Psoas muscle (tissue), 8 donors: Measurements from ENCODE around the gene ATRNL1. TPM values are rescaled to one million over a fixed set of nuclear protein-coding genes. Genes with fewer than 3 reads are reported as not detected.

Experiments used
- ATAC-seq, 4 donors: fragments of 200-7000 bp; cut with Tn5 transposase; one replicate each; pipeline ENCODE4 v1.9.1; 2020; ENCODE audit warnings: moderate library complexity in 3 of 4, mild to moderate bottlenecking in 2 of 4
- DNase-seq, 2 donors: peaks; one replicate each; pipeline ENCODE4 v3.0.0-alpha.2; 2020
- H3K27ac ChIP-seq: fragments of 200-600 bp; one replicate; pipeline ENCODE4 v1.8.0; 2022
- H3K27me3 ChIP-seq, 3 donors: fragments of 200-600 bp in 1 of 3; one replicate each; pipeline versions ENCODE4 v1.6.1 to v1.8.0; 2013 to 2022; ENCODE audit warnings: low read length in 2 of 3, mild to moderate bottlenecking in 2 of 3, moderate library complexity in 1 of 3; ENCODE audit not compliant: insufficient read depth in 3 of 3
- H3K36me3 ChIP-seq, 2 donors: fragments of 200-600 bp in 1 of 2; one replicate each; pipeline versions ENCODE4 v1.6.1 to v1.8.0; 2013 to 2022; ENCODE audit warnings: low read depth in 1 of 2, mild to moderate bottlenecking in 1 of 2, moderate library complexity in 1 of 2; ENCODE audit not compliant: insufficient read depth in 1 of 2
- H3K4me1 ChIP-seq: fragments of 200-600 bp; one replicate; pipeline ENCODE4 v1.8.0; 2022
- H3K4me3 ChIP-seq: fragments of 200-600 bp; one replicate; pipeline ENCODE4 v1.8.0; 2022; ENCODE audit warnings: mild to moderate bottlenecking
- H3K9me3 ChIP-seq: fragments of 200-600 bp; one replicate; pipeline ENCODE4 v1.8.0; 2022
- WGBS, 3 donors: extraction: QIAGEN DNeasy Blood & Tissue Kit; methylation state at CpG; one replicate each; pipeline versions ENCODE4 v1.1.6 to v1.1.7; 2013; 5-methylcytosine and 5-hydroxymethylcytosine counted together
- intact Hi-C, 2 donors: fragments of 100-400 bp; cut with DNase I; formaldehyde crosslinking; loops; one replicate each; pipeline versions ENCODE4 v1.11.0 to v1.14.2; 2022
- polyA plus RNA-seq, 3 donors: library from polyadenylated mRNA; stranded (reverse); fragments of 200-250 nt; gene quantifications; one replicate each; pipeline ENCODE4 v1.2.3, GENCODE V29; 2013
- total RNA-seq, 4 donors: library from RNA; stranded (reverse); fragmentation: NEBNext Ultra II Directional in 2 of 4; extraction: Animal tissue kit (Norgen Biotek cat#: 25700) in 2 of 4; gene quantifications; one replicate each; pipeline versions ENCODE4 v1.2.1 to v1.2.4, GENCODE V29; 2021 to 2023
- TF ChIP-seq, protein P1 (sequence below): fragments of 200-600 bp; IDR thresholded peaks from one replicate; pipeline ENCODE4 v1.8.0; 2022; ENCODE audit warnings: antibody characterized with exemption
- donor health status: healthy with polysubstance abuse.
- donor health status: DM: no; HTN: no; CAD: no; lungs with moderate emphysema.
- donor health status: Bipolar disorder and iron deficiency.
- donor health status: healthy.
- donor health status: DM: yes; HTN: yes; CAD: no.
- donor health status: DM: no; HTN: no; CAD: no.
- donor health status: DM: no; HTN: no; CAD: no.
- donor health status: DM: yes; HTN: yes; CAD: no.

ATRNL1 gene
- total and polyA plus RNA-seq, 7 donors, result 0.01 to 7.1 (median 2.2) TPM

DNA sequence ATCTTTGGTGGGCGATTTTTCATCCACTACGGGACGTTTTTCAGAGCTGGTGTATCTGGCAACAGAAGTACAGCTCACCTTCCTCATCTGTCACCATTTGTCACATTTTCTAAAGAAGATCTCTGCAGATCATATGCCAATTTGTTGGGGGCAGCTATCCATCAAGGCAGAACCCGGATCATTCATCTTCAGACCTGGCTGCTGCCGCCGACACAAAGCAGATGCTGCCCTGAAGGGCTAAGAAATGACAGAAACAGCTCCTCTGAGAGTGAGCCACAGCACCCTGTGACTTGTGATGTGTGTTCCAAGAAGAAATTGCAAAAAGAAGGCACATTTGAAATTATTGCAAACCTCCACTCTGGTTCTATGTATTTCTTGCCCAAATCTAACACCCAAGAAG is 888.9 kb downstream of the ATRNL1 start:
- Histone ChIP-seq H3K9me3 (peaks cover 13% of the 10 kb centered on the region), H3K4me3 (no peak overlapping the region), H3K36me3 (no peaks in the 10 kb centered on the region), H3K27me3 (no peaks in the 10 kb centered on the region), H3K4me1 (no peaks in the 10 kb centered on the region), H3K27ac (no peak overlapping the region)
- TF ChIP-seq, protein P1, sequence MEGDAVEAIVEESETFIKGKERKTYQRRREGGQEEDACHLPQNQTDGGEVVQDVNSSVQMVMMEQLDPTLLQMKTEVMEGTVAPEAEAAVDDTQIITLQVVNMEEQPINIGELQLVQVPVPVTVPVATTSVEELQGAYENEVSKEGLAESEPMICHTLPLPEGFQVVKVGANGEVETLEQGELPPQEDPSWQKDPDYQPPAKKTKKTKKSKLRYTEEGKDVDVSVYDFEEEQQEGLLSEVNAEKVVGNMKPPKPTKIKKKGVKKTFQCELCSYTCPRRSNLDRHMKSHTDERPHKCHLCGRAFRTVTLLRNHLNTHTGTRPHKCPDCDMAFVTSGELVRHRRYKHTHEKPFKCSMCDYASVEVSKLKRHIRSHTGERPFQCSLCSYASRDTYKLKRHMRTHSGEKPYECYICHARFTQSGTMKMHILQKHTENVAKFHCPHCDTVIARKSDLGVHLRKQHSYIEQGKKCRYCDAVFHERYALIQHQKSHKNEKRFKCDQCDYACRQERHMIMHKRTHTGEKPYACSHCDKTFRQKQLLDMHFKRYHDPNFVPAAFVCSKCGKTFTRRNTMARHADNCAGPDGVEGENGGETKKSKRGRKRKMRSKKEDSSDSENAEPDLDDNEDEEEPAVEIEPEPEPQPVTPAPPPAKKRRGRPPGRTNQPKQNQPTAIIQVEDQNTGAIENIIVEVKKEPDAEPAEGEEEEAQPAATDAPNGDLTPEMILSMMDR, result no peak
- ATAC-seq, result no peak
- DNase-seq, result no peak
- whole genome bisulfite sequencing, 3 donors, result 88 to 91% (median 91%) methylated on average over 6 of the region's 6 CpGs
- intact Hi-C loops, result no loop called here

DNA sequence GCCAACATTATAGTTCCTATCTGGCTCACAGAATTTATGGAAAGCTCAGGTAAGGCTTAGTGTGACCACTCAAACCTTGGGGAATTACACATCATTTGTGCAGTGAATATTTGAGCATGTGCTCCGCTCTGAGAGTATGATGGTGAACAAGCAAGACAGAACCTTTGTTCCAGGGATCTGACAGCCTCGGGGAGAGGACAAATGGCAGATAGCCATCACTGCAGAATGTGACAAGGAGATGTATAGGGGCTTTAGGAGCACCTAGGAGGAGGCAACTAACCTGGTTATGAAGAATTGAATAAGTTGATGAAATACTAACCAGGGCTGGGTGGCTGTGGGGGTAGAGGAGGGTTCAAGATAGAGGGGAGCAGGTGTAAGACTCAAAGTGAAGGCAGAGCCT is 889.4 kb downstream of the ATRNL1 start:
- H3K4me3 ChIP-seq, result no peak overlapping the region
- no peaks in the 10 kb centered on the region for H3K36me3 ChIP-seq
- 85 to 91% (median 86%) methylated on average over 2 of the region's 2 CpGs for WGBS, 3 donors
- H3K4me1 ChIP-seq, result no peaks in the 10 kb centered on the region
- TF ChIP-seq, protein P1, result no peak
- no peak overlapping the region for H3K27ac ChIP-seq
- H3K27me3 ChIP-seq, result no peaks in the 10 kb centered on the region
- DNase-seq (no peak), ATAC-seq (no peak)
- H3K9me3 ChIP-seq, result peaks cover 13% of the 10 kb centered on the region
- intact Hi-C loops, result no loop called here

DNA sequence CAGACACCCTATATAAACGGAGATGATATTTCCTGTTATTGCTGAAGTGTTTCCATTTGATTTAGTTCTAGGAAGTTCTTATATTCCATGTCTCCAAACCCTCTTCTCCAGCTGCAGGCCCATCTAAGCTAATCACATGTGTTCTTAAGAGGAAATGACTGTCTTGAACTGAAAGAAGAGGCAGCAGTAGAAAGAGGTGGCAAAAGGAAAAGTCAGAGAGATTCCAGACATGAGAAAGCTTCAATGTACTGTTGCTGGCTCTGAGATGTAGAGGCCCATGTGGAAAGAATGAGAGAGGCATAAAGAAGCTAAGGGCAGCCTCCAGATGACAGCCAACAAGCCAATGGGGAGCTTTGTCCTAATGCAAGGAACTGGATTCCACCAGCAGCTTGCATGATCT is 892.6 kb downstream of the ATRNL1 start:
- no peak for DNase-seq
- no peak overlapping the region for H3K27ac ChIP-seq
- 35 to 59% (median 48%) methylated on average over 1 of the region's 1 CpG for WGBS, 3 donors
- intact Hi-C loops, result no loop called here
- no peaks in the 10 kb centered on the region for H3K27me3 ChIP-seq
- peaks cover 13% of the 10 kb centered on the region for H3K9me3 ChIP-seq
- ATAC-seq, result no peak
- no peak overlapping the region for H3K4me3 ChIP-seq
- no peaks in the 10 kb centered on the region for H3K4me1 ChIP-seq
- H3K36me3 ChIP-seq, result no peaks in the 10 kb centered on the region
- TF ChIP-seq, protein P1, result no peak

DNA sequence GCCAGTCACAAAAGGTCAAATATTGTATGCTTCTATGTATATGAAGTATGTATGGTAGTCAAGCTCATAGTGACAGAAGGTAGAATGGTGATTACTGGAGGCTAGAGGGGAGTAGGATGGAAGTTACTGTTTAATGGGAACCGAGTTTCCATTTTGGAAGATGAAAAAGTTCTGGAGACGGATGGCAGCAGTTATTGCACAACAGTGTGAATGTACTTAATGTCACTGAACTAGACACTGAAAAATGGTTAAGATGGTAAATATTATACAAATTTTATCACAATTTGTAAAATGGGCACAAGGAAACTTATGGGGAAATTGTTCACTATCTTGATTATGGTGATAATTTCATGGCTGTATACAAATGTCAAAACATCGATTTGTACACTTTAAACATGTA is 895.2 kb downstream of the ATRNL1 start:
- H3K27me3 ChIP-seq, result no peaks in the 10 kb centered on the region
- H3K4me1 ChIP-seq, result no peaks in the 10 kb centered on the region
- peaks cover 13% of the 10 kb centered on the region for H3K9me3 ChIP-seq
- H3K27ac ChIP-seq, result no peak overlapping the region
- WGBS, 3 donors, result 94 to 95% (median 94%) methylated on average over 3 of the region's 3 CpGs
- intact Hi-C loops, result no loop called here
- TF ChIP-seq, protein P1, result no peak
- no peak overlapping the region for H3K4me3 ChIP-seq
- ATAC-seq (no peak), DNase-seq (no peak)
- H3K36me3 ChIP-seq, result no peaks in the 10 kb centered on the region

DNA sequence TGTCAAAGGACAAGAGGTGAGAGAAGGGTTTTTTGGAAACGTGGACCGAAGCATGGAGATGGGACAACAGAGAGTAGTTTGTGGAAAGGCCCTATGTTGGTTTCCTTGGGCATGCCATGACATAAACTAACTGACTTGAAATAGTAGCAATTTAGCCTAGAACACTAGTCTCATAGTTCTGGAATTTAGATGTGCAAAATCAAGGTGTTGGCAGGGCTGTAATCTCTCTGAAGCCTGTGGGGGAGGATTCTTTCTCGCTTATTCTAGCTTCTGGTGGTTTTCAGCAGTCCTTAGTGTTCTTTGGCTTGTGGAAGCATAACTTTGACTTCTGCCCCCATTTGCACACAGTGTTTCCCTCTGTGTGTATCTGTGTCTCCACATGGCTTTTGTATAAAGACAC is 896.5 kb downstream of the ATRNL1 start:
- intact Hi-C loops, result no loop called here
- ATAC-seq, result no peak
- 81 to 98% (median 84%) methylated on average over 3 of the region's 3 CpGs for WGBS, 3 donors

More for the DNA sequence above, 896.5 kb downstream of the ATRNL1 start:
- Histone ChIP-seq H3K27ac (no peak overlapping the region), H3K9me3 (peaks cover 8% of the 10 kb centered on the region), H3K4me3 (no peak overlapping the region), H3K27me3 (no peaks in the 10 kb centered on the region), H3K4me1 (no peaks in the 10 kb centered on the region), H3K36me3 (no peaks in the 10 kb centered on the region)
- no peak for DNase-seq
- TF ChIP-seq, protein P1, result no peak
